GM23248 (cell line): ENCODE data around the gene CFTR. TPM values are rescaled to one million over a fixed set of nuclear protein-coding genes. Genes with fewer than 3 reads are reported as not detected.

ENCODE experiments used
- DNase-seq: peaks from one replicate; pipeline ENCODE4 v3.0.0-alpha.2; 2015
- H2AFZ ChIP-seq: fragments of 200-600 bp; sonication (generic); 2 replicates; pipeline ENCODE4 v1.6.1; 2016; ENCODE audit warnings: antibody characterized with exemption
- H3F3A ChIP-seq: fragments of 200-600 bp; sonication (generic); 2 replicates; pipeline ENCODE4 v1.6.1; 2016; ENCODE audit warnings: mild to moderate bottlenecking, antibody characterized with exemption, mixed run types; ENCODE audit not compliant: insufficient read depth
- H3K27ac ChIP-seq: fragments of 200-600 bp; sonication (generic); 2 replicates; pipeline ENCODE4 v1.5.1; 2016; ENCODE audit warnings: mild to moderate bottlenecking
- H3K27me3 ChIP-seq: fragments of 200-600 bp; sonication (generic); replicated peaks from 2 replicates; pipeline ENCODE4 v1.6.1; 2016; ENCODE audit warnings: mild to moderate bottlenecking; ENCODE audit not compliant: insufficient read depth
- H3K36me3 ChIP-seq: fragments of 200-600 bp; sonication (generic); 2 replicates; pipeline ENCODE4 v1.6.1; 2016; ENCODE audit warnings: low read depth, mild to moderate bottlenecking
- H3K4me1 ChIP-seq: fragments of 200-600 bp; sonication (generic); 2 replicates; pipeline ENCODE4 v1.6.1; 2016; ENCODE audit warnings: mild to moderate bottlenecking; ENCODE audit not compliant: insufficient read depth
- H3K4me2 ChIP-seq: fragments of 200-600 bp; sonication (generic); one replicate; pipeline ENCODE4 v1.6.1; 2016; ENCODE audit warnings: mild to moderate bottlenecking; ENCODE audit not compliant: unreplicated experiment
- H3K4me3 ChIP-seq: fragments of 200-600 bp; sonication (generic); 2 replicates; pipeline ENCODE4 v1.5.1; 2016; ENCODE audit warnings: mild to moderate bottlenecking
- H3K79me2 ChIP-seq: fragments of 200-600 bp; sonication (generic); 2 replicates; pipeline ENCODE4 v1.6.1; 2016; ENCODE audit warnings: mild to moderate bottlenecking; ENCODE audit not compliant: insufficient read depth
- H3K9ac ChIP-seq: fragments of 200-600 bp; sonication (generic); 2 replicates; pipeline ENCODE4 v1.6.1; 2016; ENCODE audit warnings: mild to moderate bottlenecking
- H3K9me2 ChIP-seq: fragments of 200-600 bp; sonication (generic); 2 replicates; pipeline ENCODE4 v1.6.1; 2016; ENCODE audit warnings: mixed run types, mild to moderate bottlenecking, moderate library complexity; ENCODE audit not compliant: insufficient read depth
- H3K9me3 ChIP-seq: fragments of 200-600 bp; sonication (generic); one replicate; pipeline ENCODE4 v1.6.1; 2017; ENCODE audit warnings: low read depth
- H4K20me1 ChIP-seq: fragments of 200-600 bp; sonication (generic); 2 replicates; pipeline ENCODE4 v1.6.0; 2016; ENCODE audit not compliant: insufficient read depth
- EZH2 ChIP-seq: fragments of 200-600 bp; sonication (generic); IDR thresholded peaks from 2 replicates; pipeline ENCODE4 v1.6.1; 2018; ENCODE audit warnings: antibody characterized with exemption, mild to moderate bottlenecking; ENCODE audit not compliant: insufficient read depth, poor library complexity, severe bottlenecking
- EZH2phosphoT487 ChIP-seq: fragments of 200-600 bp; sonication (generic); IDR thresholded peaks from 2 replicates; pipeline ENCODE4 v1.6.1; 2018; ENCODE audit warnings: antibody characterized with exemption, moderate library complexity, mild to moderate bottlenecking, low read depth; ENCODE audit not compliant: insufficient read depth
- WGBS, 2 experiments: methylation state at CpG; one replicate each; pipeline ENCODE4 v1.1.6; 2015 to 2017; ENCODE audit warnings: low lambda C conversion rate in 2 of 2, low coverage in 1 of 2; ENCODE audit errors: missing lambda C conversion rate in 2 of 2; 5-methylcytosine and 5-hydroxymethylcytosine counted together
- in situ Hi-C: fragments of 300-500 bp; cut with MboI; formaldehyde crosslinking; loops from 2 replicates; pipeline ENCODE4 v1.15.0; 2020
- polyA plus RNA-seq: library from polyadenylated mRNA; unstranded; fragments of >200 nt; fragmentation: Nextera tagmentation; extraction: Ambion mirVana; gene quantifications from 2 replicates; pipeline ENCODE4 v1.2.1, GENCODE V29; 2016
- total RNA-seq: library from RNA; depleted of rRNA; stranded (reverse); fragments of >200 nt; shearing (Covaris generic); gene quantifications from 2 replicates; pipeline ENCODE4 v1.2.3, GENCODE V29; 2014

Gene CFTR
- total and polyA plus RNA-seq, 2 experiments from 2014 or later, result not detected

DNA sequence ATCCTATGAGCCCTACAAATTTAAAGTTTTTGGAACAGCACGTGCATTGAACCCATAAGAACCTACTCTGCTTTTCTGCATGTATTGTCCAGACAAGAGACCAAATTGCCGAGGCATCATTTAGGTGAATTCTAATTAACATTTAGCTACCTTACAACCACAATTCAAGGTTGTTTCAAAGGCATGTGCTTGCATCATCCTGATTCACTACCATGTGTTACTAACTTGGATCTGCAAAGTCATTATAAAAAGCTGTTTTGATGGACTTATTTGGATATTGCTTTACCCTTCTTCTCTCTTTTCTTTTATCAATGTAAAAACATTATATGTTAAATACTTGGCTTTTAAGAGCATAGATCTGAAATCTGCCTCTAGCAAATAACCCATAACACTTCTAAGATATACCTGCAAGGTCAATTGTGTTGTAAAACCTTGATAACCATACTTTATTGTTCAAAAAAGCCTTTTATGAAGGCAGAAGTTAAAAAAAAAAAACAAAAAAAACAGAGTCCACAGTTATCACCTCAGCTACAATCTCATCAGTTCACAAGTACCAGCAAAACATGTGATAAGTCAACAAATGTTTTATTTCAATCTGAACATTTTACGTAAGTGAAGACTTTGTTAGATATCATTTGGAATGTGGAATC, 51.9 kb downstream of the CFTR start:
- Histone ChIP-seq H3K27me3 (no peaks in the 10 kb centered on the region), H3K9ac (no peak overlapping the region), H3K9me3 (no peaks in the 10 kb centered on the region), H3K9me2 (no peaks in the 10 kb centered on the region), H3K4me3 (no peak overlapping the region), H2AFZ (no peak overlapping the region), H3K79me2 (no peaks in the 10 kb centered on the region), H3K36me3 (no peaks in the 10 kb centered on the region), H3K4me2 (no peak overlapping the region), H4K20me1 (no peaks in the 10 kb centered on the region), H3K4me1 (no peaks in the 10 kb centered on the region), H3F3A (no peaks in the 10 kb centered on the region), H3K27ac (no peak overlapping the region)
- DNase-seq, result peak; percentile 0
- no peak for TF ChIP-seq EZH2
- TF ChIP-seq EZH2phosphoT487, result no peak
- in situ Hi-C loops, result no loop called here
- 8 to 13% methylated on average over 3 of the region's 3 CpGs for WGBS, 2 experiments

DNA sequence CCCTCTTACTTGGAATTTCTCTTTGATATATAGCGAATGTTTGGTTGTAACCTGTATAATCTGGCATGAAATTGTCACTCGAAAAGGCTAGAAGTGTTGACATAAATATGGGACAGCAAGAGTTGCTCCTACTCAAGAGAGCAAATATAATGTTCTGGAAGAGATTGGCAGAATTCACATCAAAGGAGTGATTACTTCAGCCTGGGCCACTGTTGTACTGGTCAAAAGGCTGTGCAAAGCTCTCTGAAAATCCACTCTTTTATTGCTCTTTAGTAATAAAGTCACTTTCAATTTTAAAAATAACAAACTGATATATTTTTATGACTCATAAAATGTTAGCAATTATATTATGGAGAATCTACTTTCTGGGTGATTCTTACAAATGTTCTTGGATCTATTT, 58.2 kb downstream of the CFTR start:
- H2AFZ ChIP-seq, result no peak overlapping the region
- no peak overlapping the region for H3K4me3 ChIP-seq
- no peaks in the 10 kb centered on the region for H3K9me3 ChIP-seq
- 2 to 3% methylated on average over 2 of the region's 2 CpGs for WGBS, 2 experiments
- in situ Hi-C loops, result no loop called here
- no peak overlapping the region for H3K4me2 ChIP-seq
- no peaks in the 10 kb centered on the region for H3K79me2 ChIP-seq
- no peaks in the 10 kb centered on the region for H3K4me1 ChIP-seq
- no peaks in the 10 kb centered on the region for H3K9me2 ChIP-seq
- no peaks in the 10 kb centered on the region for H4K20me1 ChIP-seq
- TF ChIP-seq EZH2phosphoT487 (no peak), EZH2 (no peak)
- H3F3A ChIP-seq, result no peaks in the 10 kb centered on the region
- no peak for DNase-seq
- no peaks in the 10 kb centered on the region for H3K36me3 ChIP-seq
- no peak overlapping the region for H3K9ac ChIP-seq
- no peak overlapping the region for H3K27ac ChIP-seq
- H3K27me3 ChIP-seq, result no peaks in the 10 kb centered on the region

DNA sequence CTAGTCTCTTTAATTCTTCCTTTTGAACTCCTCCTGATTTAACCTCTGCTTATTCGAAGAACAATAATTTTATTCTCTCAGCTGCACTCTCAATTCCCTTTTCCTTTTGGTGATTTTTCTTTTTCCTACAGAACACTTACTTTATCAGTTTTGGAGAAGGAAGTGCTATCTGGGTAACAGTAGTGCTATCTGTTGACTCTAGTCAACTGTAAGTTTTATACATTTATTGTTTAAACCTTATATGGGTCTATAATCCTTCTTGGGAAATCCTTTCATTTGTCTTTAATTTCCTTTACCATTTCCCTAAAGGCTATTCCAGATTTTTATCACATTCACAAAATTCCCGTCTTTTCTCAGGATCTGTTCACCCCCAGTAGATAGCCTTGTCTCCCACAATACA, 64.2 kb downstream of the CFTR start:
- in situ Hi-C loops, result no loop called here
- Histone ChIP-seq H3K27me3 (no peaks in the 10 kb centered on the region), H3K9me3 (no peaks in the 10 kb centered on the region), H3K36me3 (no peaks in the 10 kb centered on the region), H3K4me3 (no peak overlapping the region), H3K9me2 (no peaks in the 10 kb centered on the region), H4K20me1 (no peaks in the 10 kb centered on the region), H3K9ac (no peak overlapping the region), H2AFZ (no peak overlapping the region), H3K79me2 (no peaks in the 10 kb centered on the region), H3K4me2 (no peak overlapping the region), H3K27ac (no peak overlapping the region), H3K4me1 (no peaks in the 10 kb centered on the region), H3F3A (no peaks in the 10 kb centered on the region)
- 10 to 18% methylated on average over 2 of the region's 2 CpGs for WGBS, 2 experiments
- TF ChIP-seq EZH2 (no peak), EZH2phosphoT487 (no peak)
- DNase-seq, result no peak

DNA sequence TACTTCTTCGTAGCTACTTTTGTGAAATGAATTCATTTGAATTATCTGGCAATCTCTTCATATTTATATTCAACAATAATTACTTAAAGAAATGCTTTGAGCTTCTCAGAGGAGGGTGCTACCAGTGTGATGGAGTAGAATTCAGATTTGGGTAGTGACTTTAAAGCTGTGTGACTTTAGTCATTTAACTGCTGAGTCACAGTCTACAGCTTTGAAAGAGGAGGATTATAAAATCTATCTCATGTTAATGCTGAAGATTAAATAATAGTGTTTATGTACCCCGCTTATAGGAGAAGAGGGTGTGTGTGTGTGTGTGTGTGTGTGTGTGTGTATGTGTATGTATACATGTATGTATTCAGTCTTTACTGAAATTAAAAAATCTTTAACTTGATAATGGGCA, 68.2 kb downstream of the CFTR start:
- in situ Hi-C loops, result no loop called here
- no peaks in the 10 kb centered on the region for H3K79me2 ChIP-seq

DNA sequence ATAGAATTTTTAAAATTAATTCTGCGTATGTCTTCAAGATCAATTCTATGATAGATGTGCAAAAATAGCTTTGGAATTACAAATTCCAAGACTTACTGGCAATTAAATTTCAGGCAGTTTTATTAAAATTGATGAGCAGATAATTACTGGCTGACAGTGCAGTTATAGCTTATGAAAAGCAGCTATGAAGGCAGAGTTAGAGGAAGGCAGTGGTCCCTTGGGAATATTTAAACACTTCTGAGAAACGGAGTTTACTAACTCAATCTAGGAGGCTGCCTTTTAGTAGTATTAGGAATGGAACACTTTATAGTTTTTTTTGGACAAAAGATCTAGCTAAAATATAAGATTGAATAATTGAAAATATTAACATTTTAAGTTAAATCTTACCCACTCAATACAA, 70.8 kb downstream of the CFTR start:
- Histone ChIP-seq H2AFZ (no peak overlapping the region), H3K4me3 (no peak overlapping the region), H3K4me1 (no peaks in the 10 kb centered on the region), H3K79me2 (no peaks in the 10 kb centered on the region), H4K20me1 (no peaks in the 10 kb centered on the region), H3K4me2 (no peak overlapping the region), H3K27ac (no peak overlapping the region), H3K9me2 (no peaks in the 10 kb centered on the region), H3K9me3 (no peaks in the 10 kb centered on the region), H3K9ac (no peak overlapping the region), H3K36me3 (no peaks in the 10 kb centered on the region), H3K27me3 (no peaks in the 10 kb centered on the region), H3F3A (no peaks in the 10 kb centered on the region)
- no peak for TF ChIP-seq EZH2
- TF ChIP-seq EZH2phosphoT487, result no peak
- 6 to 10% methylated on average over 2 of the region's 2 CpGs for WGBS, 2 experiments
- no peak for DNase-seq
- in situ Hi-C loops, result no loop called here

More for the DNA sequence above, 68.2 kb downstream of the CFTR start:
- Histone ChIP-seq H3K36me3 (no peaks in the 10 kb centered on the region), H3K27me3 (no peaks in the 10 kb centered on the region), H3K4me2 (no peak overlapping the region), H3K4me3 (no peak overlapping the region), H4K20me1 (no peaks in the 10 kb centered on the region), H3K27ac (no peak overlapping the region), H3K4me1 (no peaks in the 10 kb centered on the region), H2AFZ (no peak overlapping the region), H3K9me3 (no peaks in the 10 kb centered on the region), H3F3A (no peaks in the 10 kb centered on the region), H3K9me2 (no peaks in the 10 kb centered on the region), H3K9ac (no peak overlapping the region)
- DNase-seq, result no peak
- TF ChIP-seq EZH2phosphoT487 (no peak), EZH2 (no peak)
- WGBS, 2 experiments, result 28 to 30% methylated on average over 2 of the region's 2 CpGs
